Mucosa of descending colon (tissue), 3 donors: ENCODE data around the gene LIME1. TPM values are rescaled to one million over a fixed set of nuclear protein-coding genes. Genes with fewer than 3 reads are reported as not detected.
"Not testable (repeated sequence)": the region's sequence is repeated elsewhere in the genome, so short reads cannot be mapped to it uniquely, and the experiment has no call there.

Source experiments
- ATAC-seq: fragments of 200-7000 bp; cut with Tn5 transposase; one replicate; pipeline ENCODE4 v1.9.1; 2020; ENCODE audit warnings: mild to moderate bottlenecking, moderate library complexity
- DNase-seq, 3 donors: peaks; one replicate each; pipeline ENCODE4 v3.0.0-alpha.2; 2020
- H3K36me3 ChIP-seq: fragments of 200-600 bp; one replicate; pipeline ENCODE4 v1.8.0; 2021; ENCODE audit warnings: low read depth, mild to moderate bottlenecking
- H3K4me1 ChIP-seq: fragments of 200-600 bp; one replicate; pipeline ENCODE4 v1.8.0; 2021; ENCODE audit warnings: low read depth, mild to moderate bottlenecking
- H3K4me3 ChIP-seq: fragments of 200-600 bp; one replicate; pipeline ENCODE4 v1.8.0; 2021; ENCODE audit warnings: mild to moderate bottlenecking
- H3K9me3 ChIP-seq: fragments of 200-600 bp; one replicate; pipeline ENCODE4 v1.8.0; 2021; ENCODE audit warnings: mild to moderate bottlenecking
- CTCF ChIP-seq: fragments of 200-600 bp; IDR thresholded peaks from one replicate; pipeline ENCODE4 v1.8.0; 2022; ENCODE audit warnings: antibody characterized with exemption, mild to moderate bottlenecking
- intact Hi-C, 2 donors: fragments of 100-400 bp; cut with DNase I in 1 of 2; cut with micrococcal nuclease in 1 of 2; formaldehyde crosslinking; loops; one replicate each; pipeline versions ENCODE4 v1.11.0 to v1.11.1; 2022; cut with DNase I, micrococcal nuclease
- total RNA-seq, 3 donors: library from RNA; stranded (reverse); fragmentation: NEBNext Ultra II Directional in 2 of 3; extraction: Animal tissue kit (Norgen Biotek cat#: 25700) in 2 of 3; gene quantifications; one replicate each; pipeline versions ENCODE4 v1.2.1 to v1.2.4, GENCODE V29; 2021 to 2023
- donor health status: DM: no; HTN: no; CAD: no; lungs with moderate emphysema.
- donor health status: DM: no; HTN: no; CAD: no.
- donor health status: DM: no; HTN: yes; CAD: no.

The LIME1 gene
- total RNA-seq, 3 donors from 2014 or later = 10.4 to 11.2 (median 10.8) TPM

GRCh38 chr20:63775096-63775978 is 38.9 kb downstream of the LIME1 start:
- no peak overlapping the region for H3K4me3 ChIP-seq
- DNase-seq = peak in 2 of 3 donors; percentile 25 to 46
- intact Hi-C loops = no loop called here

GRCh38 chr20:63776875-63777274 is 40.4 kb downstream of the LIME1 start:
- ATAC-seq, H3K36me3 ChIP-seq, H3K4me3 ChIP-seq, H3K4me1 ChIP-seq, H3K9me3 ChIP-seq, intact Hi-C loops: not testable (repeated sequence)
- peak in 1 of 3 donors; percentile 8 for DNase-seq

More at GRCh38 chr20:63775096-63775978, 38.9 kb downstream of the LIME1 start:
- H3K36me3 ChIP-seq = no peaks in the 10 kb centered on the region
- no peaks in the 10 kb centered on the region for H3K9me3 ChIP-seq
- no peak for TF ChIP-seq CTCF
- H3K4me1 ChIP-seq = no peaks in the 10 kb centered on the region
- ATAC-seq = no peak

- ATAC-seq (no peak), DNase-seq (no peak)
- no peak for TF ChIP-seq CTCF
- no peak overlapping the region for H3K4me3 ChIP-seq
- no peaks in the 10 kb centered on the region for H3K9me3 ChIP-seq
- H3K36me3 ChIP-seq = no peaks in the 10 kb centered on the region
- intact Hi-C loops = no loop called here
- H3K4me1 ChIP-seq = no peaks in the 10 kb centered on the region
These were observed 41.1 kb downstream of the LIME1 start for GRCh38 chr20:63777614-63778013.

GRCh38 chr20:63778034-63778752 is 41.7 kb downstream of the LIME1 start:
- Histone ChIP-seq H3K9me3 (no peaks in the 10 kb centered on the region), H3K4me3 (no peak overlapping the region), H3K4me1 (no peaks in the 10 kb centered on the region), H3K36me3 (no peaks in the 10 kb centered on the region)
- intact Hi-C loops = no loop called here
- no peak for TF ChIP-seq CTCF
- ATAC-seq (no peak), DNase-seq (peak in 1 of 3 donors; percentile 22)

GRCh38 chr20:63778857-63779256 is 42.4 kb downstream of the LIME1 start:
- ATAC-seq (no peak), DNase-seq (peak in 1 of 3 donors; percentile 20)
- intact Hi-C loops = no loop called here
- Histone ChIP-seq H3K9me3 (no peaks in the 10 kb centered on the region), H3K4me3 (no peak overlapping the region), H3K4me1 (no peaks in the 10 kb centered on the region), H3K36me3 (no peaks in the 10 kb centered on the region)
- TF ChIP-seq CTCF = no peak

GRCh38 chr20:63781181-63781580 is 44.7 kb downstream of the LIME1 start:
- intact Hi-C loops = no loop called here
- no peaks in the 10 kb centered on the region for H3K36me3 ChIP-seq
- H3K4me1 ChIP-seq = no peaks in the 10 kb centered on the region
- no peak overlapping the region for H3K4me3 ChIP-seq
- no peaks in the 10 kb centered on the region for H3K9me3 ChIP-seq
- peak in 1 of 3 donors; percentile 19 for DNase-seq
- TF ChIP-seq CTCF = no peak
- ATAC-seq = no peak
